ENCODE data around the gene GLTPD2.
"Not testable (repeated sequence)": the region's sequence is repeated elsewhere in the genome, so short reads cannot be mapped to it uniquely, and the experiment has no call there.

GLTPD2 gene

DNA sequence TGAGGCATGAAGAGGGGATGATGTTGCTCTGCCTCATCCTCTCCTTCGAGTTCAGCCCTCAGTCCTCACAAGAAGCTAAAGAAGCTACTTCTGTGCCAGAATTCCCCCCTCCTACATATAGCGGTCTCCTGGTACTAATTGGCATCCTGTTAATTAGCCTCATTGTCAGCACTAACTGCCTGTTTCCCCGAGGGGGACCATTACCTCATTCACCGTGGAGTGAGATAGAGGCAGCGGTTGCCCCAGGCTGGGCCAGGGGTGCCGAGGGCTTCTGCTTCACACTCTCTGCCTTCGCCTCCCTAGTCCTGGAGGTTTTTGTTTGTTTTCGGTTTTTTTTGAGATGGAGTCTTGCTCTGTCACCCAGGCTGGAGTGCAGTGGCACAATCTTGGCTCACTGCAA is 38.6 kb downstream of the GLTPD2 start:
- H3K4me3 ChIP-seq (ENCODE audit: low read depth, low read length), result no peak overlapping the region
- no peak for DNase-seq (ENCODE audit: low read depth)
- TF ChIP-seq CTCF (IDR thresholded peaks at IDR 0.05; ENCODE audit: control insufficient read depth, extremely low read depth, insufficient read depth), result no peak

- H3K4me3 ChIP-seq (ENCODE audit: low read depth, low read length), result peak overlapping the region; percentile 85
- not testable (repeated sequence) for DNase-seq (ENCODE audit: low read depth)
Measured at GRCh38 chr17:4832829-4833177, 44.0 kb downstream of the GLTPD2 start.

DNA sequence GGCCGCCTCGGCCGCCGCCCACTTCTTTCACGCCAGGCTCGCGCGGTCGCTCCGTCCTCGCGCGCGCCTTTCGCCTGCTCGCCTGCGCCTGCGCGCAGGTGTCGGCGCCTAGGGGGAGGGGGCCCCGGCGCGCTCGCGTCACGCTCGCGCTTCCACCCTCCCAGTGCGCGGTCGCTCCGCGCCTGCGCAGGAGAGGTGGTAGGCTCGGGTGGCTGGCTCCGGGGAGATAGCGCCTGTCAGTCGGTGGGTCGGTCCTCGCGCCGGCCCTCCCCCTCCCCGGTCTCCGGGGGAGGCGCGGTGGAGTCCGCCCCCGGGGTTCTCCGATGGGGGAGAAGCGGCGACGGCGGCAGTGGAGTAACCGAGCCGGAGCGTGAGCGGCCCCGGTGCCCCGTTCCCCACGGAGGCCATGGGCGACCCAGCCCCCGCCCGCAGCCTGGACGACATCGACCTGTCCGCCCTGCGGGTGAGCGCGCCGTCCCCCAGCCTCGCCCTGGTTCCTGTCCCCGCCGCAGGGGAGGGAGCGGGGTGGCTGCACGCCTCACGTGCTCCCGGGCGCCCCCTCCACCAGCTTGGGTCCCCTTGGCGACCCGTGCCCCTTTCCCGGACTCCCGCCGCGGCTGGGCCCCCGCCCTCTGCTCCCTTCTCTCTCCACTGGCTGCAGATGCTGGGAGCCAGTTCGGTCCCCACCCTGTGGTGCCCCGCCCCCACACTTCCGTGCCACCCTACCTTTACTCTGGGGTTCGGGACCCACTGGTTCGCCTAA is 44.6 kb downstream of the GLTPD2 start, which contains the start of gene MINK1:
Gene MINK1 (plus strand): TSS at position 163 of the 763 bp plus-strand sequence. CDS start 244 bp downstream, at position 407.
- peak within 1 kb of the TSS; percentile 85 for H3K4me3 ChIP-seq (ENCODE audit: low read depth, low read length)
- no peak for TF ChIP-seq CTCF (IDR thresholded peaks at IDR 0.05; ENCODE audit: control insufficient read depth, extremely low read depth, insufficient read depth)
- peak; percentile 70 for DNase-seq (ENCODE audit: low read depth)

- no peak for TF ChIP-seq CTCF (IDR thresholded peaks at IDR 0.05; ENCODE audit: control insufficient read depth, extremely low read depth, insufficient read depth)
- no peak for DNase-seq (ENCODE audit: low read depth)
Measured at GRCh38 chr17:4833941-4834680, 45.3 kb downstream of the GLTPD2 start.

GRCh38 chr17:4834681-4835020 is 45.9 kb downstream of the GLTPD2 start:
- no peak for DNase-seq (ENCODE audit: low read depth)
- no peak for TF ChIP-seq CTCF (IDR thresholded peaks at IDR 0.05; ENCODE audit: control insufficient read depth, extremely low read depth, insufficient read depth)
- H3K4me3 ChIP-seq (ENCODE audit: low read depth, low read length), result peak overlapping the region; percentile 85

More at GRCh38 chr17:4833941-4834680, 45.3 kb downstream of the GLTPD2 start:
- peak overlapping the region; percentile 85 for H3K4me3 ChIP-seq (ENCODE audit: low read depth, low read length)

DNA sequence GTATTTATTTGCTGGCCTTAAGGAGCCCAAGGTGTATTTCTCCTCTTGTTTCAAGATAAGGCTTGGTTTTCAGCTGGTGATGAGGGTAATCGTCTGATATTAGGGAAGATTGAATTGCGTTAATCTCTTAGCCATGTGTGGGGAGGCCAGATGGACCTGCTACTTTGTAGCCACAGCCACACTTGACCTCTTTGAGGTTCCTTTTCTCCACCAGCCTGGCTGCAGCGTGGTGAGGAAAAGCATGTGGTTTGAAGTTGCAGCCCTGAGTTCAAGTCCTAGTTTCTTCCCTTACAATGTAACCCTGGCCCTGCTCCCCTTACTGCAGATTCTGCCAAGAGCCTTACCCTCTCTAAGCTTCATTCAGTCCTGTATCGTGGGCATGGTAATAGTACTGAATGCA is 47.5 kb downstream of the GLTPD2 start:
- TF ChIP-seq CTCF (IDR thresholded peaks at IDR 0.05; ENCODE audit: control insufficient read depth, extremely low read depth, insufficient read depth), result no peak
- H3K4me3 ChIP-seq (ENCODE audit: low read depth, low read length), result no peak overlapping the region
- DNase-seq (ENCODE audit: low read depth), result no peak

DNA sequence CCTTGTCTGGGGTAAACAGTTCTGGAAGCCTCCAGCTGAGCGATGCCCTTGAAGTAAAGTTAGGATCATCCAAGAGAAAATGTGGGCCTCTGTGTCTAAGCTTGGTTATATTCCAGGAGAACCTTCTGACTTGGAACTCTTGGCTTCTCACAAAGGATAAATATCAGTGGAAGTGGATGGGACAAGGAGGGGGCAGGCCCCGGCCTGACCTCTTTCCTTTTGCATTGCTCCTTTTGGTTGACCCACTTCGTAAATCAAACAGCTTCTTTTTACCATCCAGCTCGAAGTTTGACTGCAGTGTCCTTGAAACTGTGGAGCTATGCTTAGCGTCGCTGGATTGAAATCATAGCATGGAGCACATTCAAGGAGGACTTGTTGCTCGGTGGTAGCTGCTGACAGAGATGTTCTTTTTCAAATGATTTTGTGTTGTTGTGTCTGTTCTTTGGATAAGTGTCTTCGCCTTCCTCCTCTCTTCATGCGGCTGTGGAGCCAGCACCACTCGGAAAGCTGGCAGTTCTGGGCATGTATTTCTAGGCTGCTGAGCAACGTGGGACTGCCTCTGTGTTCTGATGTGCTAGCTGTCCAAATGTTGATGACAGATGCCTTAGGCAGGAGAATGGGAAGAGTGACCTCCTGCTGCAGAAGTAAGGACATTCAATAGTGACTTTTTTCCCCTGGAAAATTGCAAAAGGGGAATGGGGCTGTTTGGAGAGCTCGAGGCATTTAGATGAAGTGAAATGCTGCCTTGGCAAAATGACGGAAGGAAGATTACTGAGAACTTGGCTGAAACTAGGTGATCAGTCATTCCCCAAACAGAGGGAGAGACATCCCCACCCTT is 48.9 kb downstream of the GLTPD2 start:
- H3K4me3 ChIP-seq (ENCODE audit: low read depth, low read length), result no peak overlapping the region
- DNase-seq (ENCODE audit: low read depth), result no peak
- no peak for TF ChIP-seq CTCF (IDR thresholded peaks at IDR 0.05; ENCODE audit: control insufficient read depth, extremely low read depth, insufficient read depth)

All from LNCaP clone FGC (cell line).